Activated CD4-positive, alpha-beta memory T cell treated with anti-CD3 and anti-CD28 coated beads, Interleukin-2, amount 10 ng/mL, durations not matched to agents 7 days and 5 days (primary cell): ENCODE results near the gene ANO1. TPM values are rescaled to one million over a fixed set of nuclear protein-coding genes. Genes with fewer than 3 reads are reported as not detected.
"Not testable (repeated sequence)": the region's sequence is repeated elsewhere in the genome, so short reads cannot be mapped to it uniquely, and the experiment has no call there.

ENCODE experiments used
- CTCF ChIA-PET: fragments of 350-600 bp; sonication (Branson Sonifier 250); formaldehyde crosslinking; loops from one replicate; lab custom pipeline; 2021; ENCODE audit warnings: antibody characterized with exemption, inconsistent platforms; lab: Charles Lee
- POLR2A ChIA-PET: fragments of 350-600 bp; sonication (Branson Sonifier 250); formaldehyde crosslinking; loops from one replicate; lab custom pipeline; 2021; ENCODE audit warnings: antibody characterized with exemption; lab: Charles Lee
- DNase-seq: peaks from one replicate; pipeline ENCODE4 v3.0.0-alpha.2; 2020
- H3K27ac Mint-ChIP-seq: one replicate; pipeline ENCODE4 v1.8.0; 2021; ENCODE audit warnings: mild to moderate bottlenecking, mixed read lengths
- H3K27me3 Mint-ChIP-seq: one replicate; pipeline ENCODE4 v1.8.0; 2021; ENCODE audit warnings: mixed read lengths
- H3K36me3 Mint-ChIP-seq: one replicate; pipeline ENCODE4 v1.8.0; 2021; ENCODE audit warnings: low read depth, mixed read lengths
- H3K4me1 Mint-ChIP-seq: one replicate; pipeline ENCODE4 v1.8.0; 2021; ENCODE audit warnings: mixed read lengths
- H3K4me3 Mint-ChIP-seq: one replicate; pipeline ENCODE4 v1.8.0; 2021; ENCODE audit warnings: mild to moderate bottlenecking, mixed read lengths
- H3K9me3 Mint-ChIP-seq: one replicate; pipeline ENCODE4 v1.8.0; 2021; ENCODE audit warnings: mixed read lengths
- total RNA-seq, 2 experiments: library from RNA; stranded (reverse); gene quantifications; one replicate each; pipeline ENCODE4 v1.2.3, GENCODE V29; 2021

The ANO1 gene
- total RNA-seq, 2 experiments from 2014 or later, result not detected

DNA sequence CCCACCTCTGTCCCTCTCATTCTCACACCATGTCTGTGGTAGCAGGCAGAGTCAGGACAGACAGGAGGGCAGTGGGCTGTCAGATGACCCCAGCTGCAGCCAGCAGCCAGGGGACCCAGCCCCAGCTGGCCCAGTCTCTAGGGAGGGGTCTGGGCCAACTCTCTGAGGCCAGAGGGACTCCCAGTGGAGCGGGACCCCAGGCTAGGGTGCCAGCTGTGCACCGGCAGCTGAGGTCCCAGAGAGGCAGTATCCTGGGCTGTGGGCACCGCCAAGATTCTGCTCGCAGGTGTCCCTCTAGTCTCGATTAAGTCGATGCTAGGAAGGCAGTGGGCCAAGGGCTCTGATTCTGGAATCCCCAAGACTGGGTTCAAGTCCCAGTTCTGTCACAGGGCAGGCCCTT is 108.3 kb downstream of the ANO1 start:
- no peak overlapping the region for H3K27ac Mint-ChIP-seq
- H3K4me1 Mint-ChIP-seq, result peaks cover 2% of the 10 kb centered on the region
- no peaks in the 10 kb centered on the region for H3K9me3 Mint-ChIP-seq
- no peaks in the 10 kb centered on the region for H3K36me3 Mint-ChIP-seq
- ChIA-PET CTCF (no interaction called here), POLR2A (no interaction called here)
- H3K27me3 Mint-ChIP-seq, result no peaks in the 10 kb centered on the region
- DNase-seq, result no peak
- no peak overlapping the region for H3K4me3 Mint-ChIP-seq

DNA sequence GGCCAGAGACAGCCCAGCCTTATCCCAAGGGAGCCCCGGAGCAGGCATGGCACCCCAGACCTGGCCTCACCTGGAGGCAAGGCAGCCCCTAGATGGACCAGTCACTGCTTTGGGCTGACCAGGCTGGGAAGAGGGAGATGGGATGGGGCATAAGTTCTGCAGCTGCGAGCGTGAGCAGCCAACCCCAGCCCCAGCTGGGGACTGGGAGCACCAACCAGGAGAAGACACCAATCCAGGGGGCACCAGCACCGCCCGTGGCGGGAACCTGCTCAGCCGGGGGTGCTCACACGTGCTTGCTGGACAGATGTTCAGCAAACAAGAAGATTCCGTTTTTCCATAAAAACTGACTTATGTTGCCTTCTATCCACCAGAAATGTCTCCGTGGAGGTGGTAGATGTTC is 108.8 kb downstream of the ANO1 start:
- ChIA-PET CTCF (no interaction called here), POLR2A (no interaction called here)
- Mint-ChIP-seq H3K9me3 (no peaks in the 10 kb centered on the region), H3K27ac (no peak overlapping the region), H3K4me1 (peaks cover 3% of the 10 kb centered on the region), H3K4me3 (no peak overlapping the region), H3K27me3 (no peaks in the 10 kb centered on the region), H3K36me3 (no peaks in the 10 kb centered on the region)
- no peak for DNase-seq

DNA sequence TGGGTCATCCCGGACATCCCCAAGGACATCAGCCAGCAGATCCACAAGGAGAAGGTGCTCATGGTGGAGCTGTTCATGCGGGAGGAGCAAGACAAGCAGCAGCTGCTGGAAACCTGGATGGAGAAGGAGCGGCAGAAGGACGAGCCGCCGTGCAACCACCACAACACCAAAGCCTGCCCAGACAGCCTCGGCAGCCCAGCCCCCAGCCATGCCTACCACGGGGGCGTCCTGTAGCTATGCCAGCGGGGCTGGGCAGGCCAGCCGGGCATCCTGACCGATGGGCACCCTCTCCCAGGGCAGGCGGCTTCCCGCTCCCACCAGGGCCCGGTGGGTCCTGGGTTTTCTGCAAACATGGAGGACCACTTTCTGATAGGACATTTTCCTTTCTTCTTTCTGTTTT is 109.7 kb downstream of the ANO1 start:
- no peak for DNase-seq
- Mint-ChIP-seq H3K9me3 (no peaks in the 10 kb centered on the region), H3K4me1 (peaks cover 3% of the 10 kb centered on the region), H3K27me3 (no peaks in the 10 kb centered on the region), H3K4me3 (no peak overlapping the region), H3K27ac (no peak overlapping the region), H3K36me3 (no peaks in the 10 kb centered on the region)
- POLR2A ChIA-PET, result no interaction called here
- CTCF ChIA-PET, result no interaction called here

DNA sequence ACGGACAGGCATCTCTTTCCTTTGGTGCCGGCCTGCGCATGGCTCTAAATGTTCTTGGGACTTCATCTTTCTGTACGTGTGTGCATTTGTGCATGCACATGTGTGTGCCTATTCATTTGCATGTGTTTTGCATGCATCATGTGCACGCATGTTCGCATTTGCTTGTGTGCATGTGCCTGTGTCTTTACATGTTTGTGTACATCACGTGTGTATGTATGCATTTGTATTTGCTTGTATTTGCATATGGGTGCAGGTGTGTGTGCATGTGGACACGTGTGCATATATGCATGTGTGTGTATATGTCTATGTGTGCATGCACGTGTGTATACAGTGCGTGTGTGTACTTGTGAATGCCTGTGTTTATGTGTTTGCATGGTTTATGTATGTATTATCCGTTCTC is 111.5 kb downstream of the ANO1 start:
- Mint-ChIP-seq H3K27me3 (no peaks in the 10 kb centered on the region), H3K4me3 (no peak overlapping the region), H3K9me3 (no peaks in the 10 kb centered on the region), H3K27ac (no peak overlapping the region), H3K36me3 (no peaks in the 10 kb centered on the region), H3K4me1 (peaks cover 3% of the 10 kb centered on the region)
- ChIA-PET CTCF (no interaction called here), POLR2A (no interaction called here)
- no peak for DNase-seq

DNA sequence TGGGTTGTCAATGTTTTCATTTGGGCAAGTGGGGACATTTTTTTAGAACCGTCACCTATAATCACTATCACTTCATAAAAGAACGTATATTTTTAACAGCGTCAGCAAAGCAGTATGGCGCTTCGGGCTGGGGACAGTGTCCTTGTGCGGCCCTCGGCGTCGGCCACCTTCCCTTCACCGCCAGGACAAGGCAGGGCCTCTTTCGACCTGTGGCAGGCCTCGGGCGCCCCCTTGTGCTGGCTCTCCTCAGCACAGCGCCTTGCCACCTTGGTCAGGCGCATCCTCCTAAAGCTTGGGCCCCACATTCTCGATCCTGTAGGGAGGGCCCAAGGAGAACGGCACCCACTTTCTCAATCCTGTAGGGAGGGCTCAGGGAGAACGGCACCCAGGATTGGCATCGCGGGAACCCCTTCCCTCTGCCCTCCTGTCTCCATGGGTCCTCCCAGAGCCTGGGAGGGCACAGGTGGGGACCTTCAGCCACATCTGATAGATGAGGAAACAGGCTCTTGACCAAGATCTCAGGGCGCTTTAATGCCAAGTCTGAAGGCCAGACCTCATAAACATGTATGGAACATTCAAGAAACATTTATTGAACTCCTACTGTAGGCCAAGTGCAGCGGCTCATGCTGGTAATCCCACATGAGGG is 113.5 kb downstream of the ANO1 start:
- H3K4me1 Mint-ChIP-seq, result peaks cover 3% of the 10 kb centered on the region
- CTCF ChIA-PET, result interaction anchor here (1.1 kb wide), 1 partner anchor 19 kb away, joined by 3 read pairs; no protein-coding TSS in a partner anchor
- peak; percentile 69 for DNase-seq
- no peak overlapping the region for H3K27ac Mint-ChIP-seq
- POLR2A ChIA-PET, result no interaction called here
- H3K27me3 Mint-ChIP-seq, result no peaks in the 10 kb centered on the region
- no peaks in the 10 kb centered on the region for H3K36me3 Mint-ChIP-seq
- no peaks in the 10 kb centered on the region for H3K9me3 Mint-ChIP-seq
- no peak overlapping the region for H3K4me3 Mint-ChIP-seq

DNA sequence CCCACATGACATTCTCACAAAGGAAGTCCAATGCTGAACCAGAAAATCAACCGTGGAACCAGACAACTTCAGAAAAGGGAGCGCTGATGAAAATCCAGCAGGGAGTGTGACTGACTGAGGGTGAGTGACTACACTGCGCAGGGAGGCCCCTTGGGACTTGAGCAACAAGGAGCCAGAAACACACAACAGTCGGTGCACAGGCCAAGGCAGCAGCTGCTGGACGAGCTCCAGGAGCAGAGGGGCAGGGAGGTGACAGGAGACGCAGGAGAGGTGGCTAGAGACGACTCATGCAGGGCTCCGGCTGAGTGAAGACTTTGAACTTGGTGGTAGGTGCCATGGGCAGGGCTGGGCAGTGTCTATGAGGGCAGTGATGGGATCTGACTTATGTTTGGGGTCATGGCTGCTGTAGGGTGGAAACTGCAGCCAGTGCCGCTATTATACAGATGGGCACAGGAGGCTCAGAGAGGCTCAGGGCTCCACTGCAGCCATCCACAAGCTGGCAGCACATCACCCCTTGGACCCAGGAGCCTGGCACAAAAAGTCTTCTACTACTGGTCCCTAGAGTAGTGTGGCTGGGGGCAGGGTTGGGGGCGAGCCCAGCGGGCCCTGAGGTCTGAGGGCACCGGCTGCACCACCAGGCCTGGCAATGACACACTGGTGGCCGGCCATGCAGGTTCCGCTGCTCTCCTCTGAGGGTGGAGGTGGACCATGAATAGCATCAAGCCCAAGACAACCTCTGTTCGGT is 114.7 kb downstream of the ANO1 start:
- ChIA-PET POLR2A (no interaction called here), CTCF (interaction anchor here (1.1 kb wide), 1 partner anchor 21 kb away, joined by 3 read pairs; no protein-coding TSS in a partner anchor)
- H3K27ac Mint-ChIP-seq, result no peak overlapping the region

DNA sequence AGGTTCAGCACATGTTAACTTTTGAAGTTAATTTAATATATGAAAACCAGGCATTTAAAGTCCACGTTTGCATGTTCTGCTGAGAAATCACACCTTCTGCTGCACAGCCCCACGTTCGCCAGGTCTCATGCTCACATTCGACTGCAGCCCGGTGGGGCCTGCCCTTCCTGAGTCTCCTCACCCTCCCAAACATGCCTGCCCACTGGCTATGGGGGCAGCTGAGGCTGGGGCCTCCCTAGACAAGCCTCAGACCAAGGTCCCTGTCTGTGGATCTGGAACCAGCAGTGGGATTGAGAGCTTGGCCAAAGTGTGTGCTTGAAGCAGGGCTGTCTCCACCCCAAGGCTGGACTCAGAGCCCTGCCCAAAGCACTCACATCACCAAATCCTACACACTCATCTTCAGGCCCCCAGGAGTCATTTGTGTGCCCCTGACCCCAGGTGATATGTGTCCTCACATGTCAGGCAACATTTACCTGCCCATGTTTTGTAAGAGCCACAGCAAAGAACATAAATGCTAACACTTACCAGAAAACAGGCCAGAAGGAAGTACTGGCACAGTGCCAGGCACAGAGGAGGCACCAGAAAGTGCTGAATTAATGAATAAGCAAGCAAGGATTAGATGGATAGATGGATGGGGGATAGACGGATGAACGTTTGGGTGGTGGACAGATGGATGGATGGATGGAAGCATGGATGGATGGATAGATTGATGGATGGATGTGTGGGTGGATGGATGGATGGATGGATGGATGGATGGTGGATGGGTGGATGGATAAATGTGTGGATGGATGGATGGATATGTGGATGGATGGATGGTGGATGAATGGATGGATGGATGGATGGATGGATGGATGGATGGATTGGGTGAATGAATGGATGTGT is 115.5 kb downstream of the ANO1 start:
- H3K9me3 Mint-ChIP-seq, result no peaks in the 10 kb centered on the region
- CTCF ChIA-PET, result no interaction called here
- POLR2A ChIA-PET, result no interaction called here
- peaks cover 3% of the 10 kb centered on the region for H3K4me1 Mint-ChIP-seq
- DNase-seq, result no peak
- no peaks in the 10 kb centered on the region for H3K27me3 Mint-ChIP-seq
- H3K36me3 Mint-ChIP-seq, result no peaks in the 10 kb centered on the region
- no peak overlapping the region for H3K27ac Mint-ChIP-seq
- no peak overlapping the region for H3K4me3 Mint-ChIP-seq

More for the DNA sequence above, 114.7 kb downstream of the ANO1 start:
- no peaks in the 10 kb centered on the region for H3K36me3 Mint-ChIP-seq
- no peaks in the 10 kb centered on the region for H3K27me3 Mint-ChIP-seq
- H3K9me3 Mint-ChIP-seq, result no peaks in the 10 kb centered on the region
- no peak overlapping the region for H3K4me3 Mint-ChIP-seq
- H3K4me1 Mint-ChIP-seq, result peaks cover 3% of the 10 kb centered on the region
- DNase-seq, result no peak

DNA sequence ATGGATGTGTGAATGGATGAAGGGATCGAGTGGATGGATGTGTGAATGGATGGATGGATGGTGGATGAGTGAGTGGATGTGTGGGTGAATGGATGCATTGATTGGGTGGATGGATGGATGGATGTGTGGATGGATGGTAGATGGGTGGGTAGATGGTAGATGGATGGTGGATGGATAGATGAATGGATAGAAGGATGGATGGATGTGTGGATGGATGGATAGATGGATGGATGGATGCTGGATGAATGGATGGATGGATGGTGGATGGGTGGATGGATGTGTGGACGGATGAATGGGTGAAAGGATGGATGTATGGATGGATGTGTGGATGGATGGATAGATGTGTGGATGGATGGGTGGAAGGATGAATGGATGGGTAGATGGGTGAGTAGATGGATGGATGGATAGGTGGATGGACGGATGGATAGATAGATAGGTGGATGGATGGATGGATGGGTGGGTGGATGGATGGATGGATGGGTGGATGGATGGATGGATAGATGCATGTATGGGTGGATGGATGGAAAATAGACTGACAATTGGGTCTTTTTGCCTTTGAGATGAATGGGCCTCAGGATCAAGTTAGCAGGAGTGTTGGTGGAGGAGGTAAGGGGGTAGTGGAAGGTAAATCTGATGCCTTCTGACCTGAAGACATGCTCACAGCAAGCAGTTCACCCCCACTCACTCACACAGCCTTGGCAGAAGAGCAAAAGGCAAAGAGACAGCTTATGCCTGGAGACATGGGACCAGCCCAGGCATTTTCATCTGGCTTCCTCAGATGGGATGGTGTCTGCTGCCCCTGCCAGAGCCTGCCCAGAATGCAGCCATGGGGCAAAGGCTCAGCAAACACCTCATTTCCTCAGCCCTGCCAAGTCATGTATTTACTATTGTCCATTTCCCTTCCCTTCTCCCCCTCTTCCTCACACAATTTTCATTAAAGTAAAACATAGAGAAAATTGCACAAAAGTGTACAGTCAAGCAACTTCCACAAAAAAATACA is 117.0 kb downstream of the ANO1 start:
- ChIA-PET POLR2A (no interaction called here), CTCF (interaction anchor here (1.4 to 2.2 kb wide), 3 partner anchors 10 to 280 kb away, joined by 3 to 8 read pairs (median 7); no protein-coding TSS in a partner anchor)
- Mint-ChIP-seq H3K9me3 (no peaks in the 10 kb centered on the region), H3K4me3 (no peak overlapping the region), H3K36me3 (no peaks in the 10 kb centered on the region), H3K4me1 (peaks cover 3% of the 10 kb centered on the region), H3K27ac (no peak overlapping the region), H3K27me3 (peaks cover 5% of the 10 kb centered on the region)
- DNase-seq, result no peak

DNA sequence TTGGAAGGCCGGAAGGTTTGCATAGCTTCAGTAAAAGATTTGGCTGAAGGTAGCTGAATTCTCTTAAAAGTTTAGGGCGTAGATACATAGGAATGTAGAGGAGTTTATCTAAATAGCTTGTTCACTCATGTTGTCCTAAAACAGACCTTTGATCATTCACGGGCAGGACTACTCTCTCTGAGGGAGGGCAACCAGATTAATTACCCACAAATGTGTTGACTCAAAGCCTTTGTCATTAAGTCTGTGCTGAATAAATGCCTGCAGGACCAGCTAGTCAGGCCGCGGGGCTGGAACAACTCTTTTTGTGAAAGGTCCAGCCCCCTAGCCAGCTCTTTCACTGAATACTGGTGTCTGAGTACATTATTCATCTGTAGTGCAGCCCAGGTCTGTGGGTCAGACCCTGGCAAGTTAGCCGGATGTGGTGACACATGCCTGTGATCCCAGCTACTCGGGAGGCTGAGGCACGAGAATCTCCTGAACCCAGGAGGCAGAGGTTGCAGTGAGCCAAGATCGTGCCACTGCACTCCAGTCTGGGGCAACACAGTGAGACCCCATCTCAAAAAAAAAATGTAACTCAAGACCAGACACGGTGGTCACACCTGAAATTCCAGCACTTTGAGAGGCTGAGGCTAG is 122.2 kb downstream of the ANO1 start:
- ChIA-PET POLR2A (no interaction called here), CTCF (no interaction called here)
- Mint-ChIP-seq H3K27ac (no peak overlapping the region), H3K36me3 (peaks cover 15% of the 10 kb centered on the region), H3K27me3 (peaks cover 6% of the 10 kb centered on the region), H3K9me3 (no peaks in the 10 kb centered on the region), H3K4me3 (no peak overlapping the region), H3K4me1 (peaks cover 18% of the 10 kb centered on the region)
- no peak for DNase-seq

DNA sequence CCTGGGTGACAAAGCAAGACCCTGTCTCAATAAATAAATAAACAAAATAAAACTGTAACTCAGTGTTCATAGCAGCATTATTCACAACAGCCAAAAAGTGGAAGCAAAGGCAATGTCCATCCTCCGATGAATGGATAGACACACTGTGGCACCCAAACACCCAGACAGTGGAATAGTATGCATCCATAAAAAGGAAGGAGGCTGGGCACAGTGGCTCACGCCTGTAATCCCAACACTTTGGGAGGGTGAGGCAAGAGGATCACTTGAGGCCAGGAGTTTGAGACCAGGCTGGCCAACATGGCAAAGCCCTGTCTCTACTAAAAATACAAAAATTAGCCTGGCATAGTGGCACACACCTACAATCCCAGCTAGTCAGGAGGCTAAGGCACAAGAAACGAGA is 122.9 kb downstream of the ANO1 start:
- H3K4me3 Mint-ChIP-seq, POLR2A ChIA-PET, DNase-seq, H3K27me3 Mint-ChIP-seq, H3K9me3 Mint-ChIP-seq, CTCF ChIA-PET: not testable (repeated sequence)
- peak overlapping the region; percentile 16 for H3K27ac Mint-ChIP-seq
- H3K36me3 Mint-ChIP-seq, result peaks cover 23% of the 10 kb centered on the region
- peaks cover 25% of the 10 kb centered on the region for H3K4me1 Mint-ChIP-seq

DNA sequence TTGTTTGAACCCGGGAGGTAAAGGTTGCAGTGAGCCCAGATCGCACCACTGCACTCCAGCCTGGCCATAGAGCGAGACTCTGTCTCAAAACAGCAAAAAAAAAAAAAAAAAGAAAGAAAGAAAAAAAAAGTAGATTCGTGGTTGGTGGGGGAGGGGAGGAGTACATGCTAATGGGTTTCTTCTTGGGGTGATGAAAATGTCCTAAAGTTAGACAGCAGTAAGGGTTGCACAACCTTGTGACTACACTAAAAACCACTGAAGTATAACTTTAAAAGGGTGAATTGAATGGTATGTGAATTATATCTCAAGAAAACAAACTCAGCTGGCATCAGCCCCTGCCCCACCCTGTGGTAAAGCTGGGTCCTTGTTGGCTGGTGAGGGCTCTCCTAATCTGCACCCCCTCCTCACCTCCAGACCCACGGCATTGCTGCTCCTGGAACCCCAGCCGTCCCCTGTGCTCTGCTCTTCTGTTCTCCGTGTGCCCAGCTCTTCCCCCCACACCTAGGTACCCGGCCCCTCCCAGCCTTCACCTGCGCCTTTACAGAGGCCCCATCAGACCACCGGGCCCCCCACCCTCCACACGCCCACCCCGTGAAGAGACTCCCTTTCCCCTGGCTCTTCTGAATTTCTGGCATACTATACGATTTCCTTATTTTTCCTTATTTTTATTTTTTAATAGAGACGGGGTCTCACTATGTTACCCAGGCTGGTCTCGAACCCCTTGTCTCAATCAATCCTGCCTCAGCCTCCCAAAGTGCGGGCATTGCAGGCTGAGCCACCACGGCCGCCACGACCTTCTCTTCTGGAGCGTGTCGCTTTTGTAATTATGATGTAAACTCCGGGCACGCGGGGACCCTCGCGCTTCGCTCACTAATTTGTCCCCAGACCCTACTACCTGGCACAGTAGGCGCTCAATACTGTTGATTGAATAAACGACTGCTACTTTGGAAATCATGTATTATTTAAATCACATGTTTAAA is 124.1 kb downstream of the ANO1 start:
- Mint-ChIP-seq H3K27me3 (peaks cover 6% of the 10 kb centered on the region), H3K9me3 (no peaks in the 10 kb centered on the region), H3K36me3 (peaks cover 34% of the 10 kb centered on the region), H3K4me1 (peaks cover 31% of the 10 kb centered on the region), H3K27ac (peak overlapping the region; percentile 99), H3K4me3 (peak overlapping the region; percentile 97)
- ChIA-PET CTCF (interaction anchor here (1.0 kb wide), 1 partner anchor 287 kb away, joined by 3 read pairs; no protein-coding TSS in a partner anchor), POLR2A (interaction anchor here (0.9 to 1.5 kb wide), 4 partner anchors 24 to 293 kb away, joined by 3 to 9 read pairs (median 4); partner anchors contain the start of gene PPFIA1)
- DNase-seq, result no peak
